NCI-H1092 treated with DMSO at 0.1 percent for 48 hours (cell line): Measurements from ENCODE around the gene SKIC2.
A peak's percentile ranks its signal among the peaks of the same experiment; 100 is the strongest.
"Not testable (repeated sequence)": the region's sequence is repeated elsewhere in the genome, so short reads cannot be mapped to it uniquely, and the experiment has no call there.

ENCODE experiments used
- DNase-seq: peaks from one replicate; lab custom pipeline; 2025; lab: John Stamatoyannopoulos, UW

The SKIC2 gene

DNA sequence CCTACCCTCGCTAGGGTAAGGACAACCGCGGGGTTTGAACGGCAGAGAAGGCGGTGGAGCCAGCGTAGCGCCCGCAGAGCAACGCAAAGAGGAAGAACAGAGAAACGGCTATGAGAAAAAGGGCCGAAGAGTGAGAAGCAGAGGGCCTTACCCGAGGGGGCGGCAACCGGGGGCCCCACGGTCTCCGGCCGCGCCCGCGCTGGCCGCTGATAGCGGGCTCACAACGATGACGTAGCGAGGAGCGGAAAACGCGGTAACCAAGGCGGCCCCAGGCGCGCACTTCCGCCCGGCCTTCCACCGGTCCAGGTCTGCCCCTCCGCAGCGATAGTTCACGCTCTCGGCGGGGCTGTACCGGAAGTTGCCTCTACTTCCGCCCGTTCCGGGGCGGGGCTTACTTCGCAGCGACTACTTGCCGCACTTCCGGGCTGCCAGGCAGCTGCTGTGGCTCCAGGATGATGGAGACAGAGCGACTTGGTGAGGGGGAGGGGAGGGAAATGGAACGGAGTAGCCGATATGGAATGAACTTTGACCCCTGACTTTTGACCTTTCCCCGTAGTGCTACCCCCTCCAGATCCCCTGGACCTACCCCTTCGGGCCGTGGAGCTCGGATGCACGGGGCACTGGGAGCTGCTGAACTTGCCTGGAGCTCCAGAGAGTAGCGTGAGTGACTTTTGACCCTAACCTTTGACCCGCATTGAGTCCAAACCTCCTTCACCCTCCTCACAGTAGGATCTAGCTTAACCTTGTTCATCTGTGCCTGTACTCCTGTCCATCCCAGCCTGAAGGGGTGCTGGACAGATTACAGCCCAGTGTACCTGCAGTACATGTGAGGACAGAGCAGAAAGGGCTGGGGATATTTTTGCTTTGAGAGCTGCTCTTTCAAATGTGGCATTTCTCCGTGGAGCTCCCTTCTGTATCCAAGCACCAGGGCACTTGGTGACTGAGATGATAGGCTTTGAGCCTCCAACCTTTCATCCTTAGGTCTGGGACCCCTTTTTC is at the start of gene SKIC2, which contains the start of gene NELFE:
Gene SKIC2, plus strand, starts transcription at position 435 of the 999 bp plus-strand sequence. Its CDS starts 18 bp downstream, at position 453.
Gene NELFE, minus strand, starts transcription at position 231 of the 999 bp plus-strand sequence. CDS start 525 bp downstream, outside the sequence.
- peak; percentile 89 for DNase-seq

DNA sequence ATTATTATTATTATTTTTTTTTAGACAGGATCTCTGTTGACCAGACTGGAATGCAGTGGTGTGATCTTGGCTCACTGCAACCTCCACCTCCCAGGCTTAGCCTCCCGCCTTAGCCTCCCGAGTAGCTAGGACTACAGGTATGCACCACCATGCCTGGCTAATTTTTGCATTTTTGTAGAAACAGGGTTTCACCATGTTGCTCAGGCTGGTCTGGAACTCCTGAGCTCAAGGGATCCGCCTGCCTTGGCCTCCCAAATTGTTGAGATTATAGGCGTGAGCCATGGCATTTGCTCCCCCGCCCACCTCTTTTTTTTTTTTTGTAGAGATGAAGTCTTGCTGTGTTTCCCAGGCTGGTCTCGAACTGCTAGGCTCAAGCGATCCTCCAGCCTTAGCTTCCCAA is 49.7 kb upstream of the SKIC2 start:
- not testable (repeated sequence) for DNase-seq

DNA sequence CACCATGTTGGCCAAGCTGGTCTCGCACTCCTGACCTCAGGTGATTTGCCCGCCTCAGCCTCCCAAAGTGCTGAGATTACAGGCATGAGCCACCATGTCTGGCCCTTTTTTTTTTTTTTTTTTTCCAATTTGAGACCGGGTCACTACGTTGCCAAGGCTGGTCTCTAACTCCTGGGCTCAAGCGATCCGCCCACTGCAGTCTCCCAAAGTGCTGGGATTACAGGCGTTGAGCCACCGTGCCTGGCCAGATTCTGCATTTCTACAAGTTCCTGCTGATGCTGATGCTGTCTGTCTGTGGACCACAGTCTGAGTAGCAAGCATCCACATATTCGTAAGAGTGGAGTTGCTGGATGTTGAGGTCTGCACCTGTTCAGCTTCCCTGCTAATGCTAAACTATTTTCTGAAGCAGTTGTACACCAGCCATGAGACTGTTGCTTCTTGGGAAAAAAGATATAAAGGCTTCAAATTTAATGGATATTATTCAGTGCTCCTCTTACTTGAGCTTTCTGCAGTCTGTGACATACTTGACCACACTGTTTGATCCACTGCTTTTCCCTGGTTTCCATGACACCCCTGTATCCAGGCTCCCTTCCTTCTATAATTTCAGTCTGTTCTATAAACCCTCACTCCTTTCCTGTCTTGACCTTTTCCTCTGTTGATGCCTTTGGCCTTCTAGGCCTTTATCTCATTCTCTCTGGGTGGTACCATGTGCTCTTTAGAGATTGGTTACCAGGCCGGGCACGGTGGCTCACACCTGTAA is 47.0 kb upstream of the SKIC2 start:
- DNase-seq: no peak

GRCh38 chr6:31915351-31915750 is 43.6 kb upstream of the SKIC2 start:
- no peak for DNase-seq

- no peak for DNase-seq
Observed at GRCh38 chr6:31915756-31916155, 43.2 kb upstream of the SKIC2 start.

DNA sequence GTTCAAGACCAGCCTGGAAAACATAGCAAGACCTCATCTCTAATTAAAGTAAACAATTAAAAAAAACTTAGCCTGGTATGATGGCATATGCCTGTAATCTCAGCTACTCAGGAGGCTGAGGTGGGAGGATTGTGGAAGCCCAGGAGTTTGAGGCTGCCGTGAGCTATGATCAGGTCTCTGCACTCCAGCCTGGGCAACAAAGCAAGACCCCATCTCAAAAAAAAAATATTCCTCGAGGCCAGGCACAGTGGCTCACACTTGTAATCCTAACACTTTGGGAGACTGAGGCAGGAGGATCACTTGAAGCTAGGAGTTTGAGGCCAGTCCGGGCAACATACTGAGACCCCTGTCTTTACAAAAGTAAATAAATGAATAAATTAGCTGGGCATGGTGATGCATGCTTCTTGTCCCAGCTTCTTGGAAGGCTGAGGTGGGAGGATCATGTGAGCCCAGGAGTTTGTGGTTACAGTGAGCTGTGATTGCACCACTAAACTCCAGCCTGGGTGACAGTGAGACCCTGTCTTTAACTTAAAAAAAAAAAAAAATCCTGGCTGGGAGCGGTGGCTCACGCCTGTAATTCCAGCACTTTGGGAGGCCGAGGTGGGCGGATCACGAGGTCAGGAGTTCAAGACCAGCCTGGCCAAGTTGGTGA is 40.8 kb upstream of the SKIC2 start:
- no peak for DNase-seq

- no peak for DNase-seq
Observed at GRCh38 chr6:31919624-31920303, 39.2 kb upstream of the SKIC2 start.

GRCh38 chr6:31920811-31921210 is 38.2 kb upstream of the SKIC2 start:
- no peak for DNase-seq

- DNase-seq: peak; percentile 15
Observed at GRCh38 chr6:31922942-31923341, 36.0 kb upstream of the SKIC2 start.

DNA sequence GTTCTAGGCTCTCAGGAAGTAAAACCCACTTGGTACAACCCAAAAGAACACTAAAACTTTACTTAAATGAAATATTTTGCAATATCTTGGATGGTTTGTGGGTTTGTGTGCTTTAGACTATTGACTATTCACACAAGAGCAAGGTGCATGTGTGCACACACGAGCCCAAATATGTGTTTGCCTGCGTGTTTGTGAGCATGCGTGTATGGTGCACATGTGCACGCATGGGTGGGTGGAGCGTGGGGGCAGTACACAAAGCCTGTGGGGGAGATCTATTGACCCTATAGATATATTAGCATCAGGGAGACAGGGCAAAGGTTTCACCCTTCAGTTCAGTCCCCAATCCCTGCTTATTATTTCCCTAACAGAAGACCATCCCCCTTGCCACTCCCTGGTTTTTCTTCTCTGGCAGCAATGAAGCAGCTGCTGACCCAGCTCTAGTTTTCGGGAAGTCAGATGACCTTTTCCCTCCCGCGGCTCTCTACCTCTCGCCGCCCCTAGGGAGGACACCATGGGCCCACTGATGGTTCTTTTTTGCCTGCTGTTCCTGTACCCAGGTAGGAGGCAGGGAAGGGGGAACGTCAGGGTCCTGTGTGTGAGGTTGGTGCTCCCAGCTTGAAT is 31.6 kb upstream of the SKIC2 start, which contains the start of gene C2:
Gene C2, plus strand, starts transcription at position 476 of the 621 bp plus-strand sequence. Its CDS starts 36 bp downstream, at position 512.
- no peak for DNase-seq

- DNase-seq: no peak
Observed at GRCh38 chr6:31927863-31928671, 30.9 kb upstream of the SKIC2 start.

DNA sequence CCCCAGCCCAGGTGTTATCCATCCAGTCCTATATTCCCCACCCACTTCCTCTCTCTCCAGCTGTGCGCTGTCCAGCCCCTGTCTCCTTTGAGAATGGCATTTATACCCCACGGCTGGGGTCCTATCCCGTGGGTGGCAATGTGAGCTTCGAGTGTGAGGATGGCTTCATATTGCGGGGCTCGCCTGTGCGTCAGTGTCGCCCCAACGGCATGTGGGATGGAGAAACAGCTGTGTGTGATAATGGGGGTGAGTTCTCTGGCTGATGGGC is 30.4 kb upstream of the SKIC2 start:
- DNase-seq: no peak

DNA sequence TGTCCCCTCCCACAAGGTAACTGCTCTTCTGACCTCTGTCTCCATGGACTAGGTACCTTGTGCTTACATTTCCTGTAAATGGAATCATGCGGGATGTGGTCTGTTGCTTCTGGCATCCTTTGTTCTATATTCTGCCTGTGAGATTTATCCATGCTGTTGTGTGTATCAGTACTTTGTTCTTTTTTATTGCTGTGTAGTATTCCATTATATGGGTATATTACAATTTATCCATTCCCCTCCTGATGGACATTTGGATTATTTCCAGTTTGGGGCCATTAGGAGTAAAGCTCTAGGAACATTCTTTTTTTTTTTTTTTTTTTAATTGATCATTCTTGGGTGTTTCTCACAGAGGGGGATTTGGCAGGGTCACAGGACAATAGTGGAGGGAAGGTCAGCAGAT is 28.0 kb upstream of the SKIC2 start:
- DNase-seq: no peak

GRCh38 chr6:31932137-31932536 is 26.8 kb upstream of the SKIC2 start:
- not testable (repeated sequence) for DNase-seq

DNA sequence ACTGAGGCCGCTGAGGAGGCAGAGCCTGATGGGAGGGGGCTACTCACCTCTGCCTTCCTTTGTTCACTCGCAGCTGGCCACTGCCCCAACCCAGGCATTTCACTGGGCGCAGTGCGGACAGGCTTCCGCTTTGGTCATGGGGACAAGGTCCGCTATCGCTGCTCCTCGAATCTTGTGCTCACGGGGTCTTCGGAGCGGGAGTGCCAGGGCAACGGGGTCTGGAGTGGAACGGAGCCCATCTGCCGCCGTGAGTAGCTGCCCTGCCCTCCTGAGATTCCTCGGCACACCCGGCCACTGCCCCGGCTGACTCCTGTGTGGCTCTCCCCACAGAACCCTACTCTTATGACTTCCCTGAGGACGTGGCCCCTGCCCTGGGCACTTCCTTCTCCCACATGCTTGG is 25.4 kb upstream of the SKIC2 start:
- no peak for DNase-seq

- DNase-seq: no peak
Observed at GRCh38 chr6:31935021-31935420, 24.0 kb upstream of the SKIC2 start.

DNA sequence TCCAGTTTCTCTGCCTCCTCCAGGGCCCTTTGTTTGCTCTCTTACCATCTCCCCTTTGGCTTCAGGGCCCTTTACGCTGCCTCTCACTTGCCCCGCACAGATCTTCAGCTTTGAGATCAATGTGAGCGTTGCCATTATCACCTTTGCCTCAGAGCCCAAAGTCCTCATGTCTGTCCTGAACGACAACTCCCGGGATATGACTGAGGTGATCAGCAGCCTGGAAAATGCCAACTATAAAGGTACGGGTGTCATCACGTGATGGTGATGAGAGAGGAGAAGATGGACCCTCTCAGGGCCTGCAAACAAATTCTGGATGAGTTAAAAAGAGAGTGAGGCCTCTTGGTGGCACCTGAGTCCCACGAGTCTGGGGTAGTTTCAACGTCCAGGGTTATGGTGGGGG is 23.2 kb upstream of the SKIC2 start:
- DNase-seq: no peak

DNA sequence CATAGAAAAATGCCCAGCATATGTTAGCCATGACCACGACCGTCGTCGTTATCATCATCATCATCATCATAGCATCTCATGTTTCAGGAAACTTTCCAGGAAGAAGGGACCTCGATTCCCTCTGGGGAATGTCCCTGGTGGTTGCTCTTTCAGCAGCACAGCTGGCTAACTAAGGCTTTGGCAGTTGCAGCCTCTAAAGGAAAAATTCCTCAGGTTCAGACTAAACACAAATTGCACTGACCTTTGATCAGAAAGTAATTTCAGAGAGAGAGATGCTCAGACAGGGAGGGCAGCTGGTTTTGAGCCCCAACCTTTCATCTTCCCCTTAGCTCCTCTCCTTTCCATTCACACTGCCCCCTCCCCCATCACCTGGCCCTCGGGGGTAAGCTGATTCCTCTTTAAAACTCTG is 18.7 kb upstream of the SKIC2 start:
- no peak for DNase-seq

GRCh38 chr6:31943742-31944141 is 15.2 kb upstream of the SKIC2 start:
- DNase-seq: no peak

DNA sequence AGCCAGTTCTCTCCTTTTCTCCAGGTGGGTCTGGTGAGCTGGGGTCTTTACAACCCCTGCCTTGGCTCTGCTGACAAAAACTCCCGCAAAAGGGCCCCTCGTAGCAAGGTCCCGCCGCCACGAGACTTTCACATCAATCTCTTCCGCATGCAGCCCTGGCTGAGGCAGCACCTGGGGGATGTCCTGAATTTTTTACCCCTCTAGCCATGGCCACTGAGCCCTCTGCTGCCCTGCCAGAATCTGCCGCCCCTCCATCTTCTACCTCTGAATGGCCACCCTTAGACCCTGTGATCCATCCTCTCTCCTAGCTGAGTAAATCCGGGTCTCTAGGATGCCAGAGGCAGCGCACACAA is 13.8 kb upstream of the SKIC2 start:
- DNase-seq: no peak
